OCI-LY1 (cell line): ENCODE results near the gene MAP3K20.

Experiments used
- H2AFZ ChIP-seq: fragments of 200-600 bp; sonication (generic), shearing (Covaris generic); 2 replicates; pipeline ENCODE4 v1.6.0; 2014; ENCODE audit warnings: antibody characterized with exemption, mild to moderate bottlenecking, low read length
- H3F3A ChIP-seq: fragments of 200-600 bp; sonication (generic), shearing (Covaris generic); 2 replicates; pipeline ENCODE4 v1.6.0; 2014; ENCODE audit warnings: mild to moderate bottlenecking, antibody characterized with exemption, low read length, moderate library complexity; ENCODE audit not compliant: insufficient read depth
- H3K27ac ChIP-seq: fragments of 200-600 bp; sonication (generic); 2 replicates; pipeline ENCODE4 v1.5.1; 2014; ENCODE audit warnings: low read length, mixed run types, mild to moderate bottlenecking, low read depth; ENCODE audit not compliant: poor library complexity, severe bottlenecking
- H3K27me3 ChIP-seq: fragments of 200-600 bp; sonication (generic); 2 replicates; pipeline ENCODE4 v1.6.0; 2014; ENCODE audit warnings: antibody characterized with exemption, mild to moderate bottlenecking, low read length, moderate library complexity; ENCODE audit not compliant: insufficient read depth
- H3K36me3 ChIP-seq: fragments of 200-600 bp; sonication (generic); 2 replicates; pipeline ENCODE4 v1.6.1; 2014; ENCODE audit warnings: mild to moderate bottlenecking, antibody characterized with exemption, low read length, moderate library complexity, mixed read lengths; ENCODE audit not compliant: insufficient read depth
- H3K4me1 ChIP-seq: fragments of 200-600 bp; sonication (generic); 2 replicates; pipeline ENCODE4 v1.5.1; 2014; ENCODE audit warnings: mild to moderate bottlenecking, low read length, moderate library complexity; ENCODE audit not compliant: insufficient read depth, severe bottlenecking
- H3K4me2 ChIP-seq: fragments of 200-600 bp; sonication (generic), shearing (Covaris generic); 2 replicates; pipeline ENCODE4 v1.6.1; 2014; ENCODE audit warnings: low read length
- H3K4me3 ChIP-seq: fragments of 200-600 bp; sonication (generic); 2 replicates; pipeline ENCODE4 v1.5.1; 2014; ENCODE audit warnings: low read length, low read depth, mild to moderate bottlenecking, mixed read lengths; ENCODE audit not compliant: poor library complexity, severe bottlenecking
- H3K79me2 ChIP-seq: fragments of 200-600 bp; shearing (Covaris generic); 2 replicates; pipeline ENCODE4 v1.6.1; 2016; ENCODE audit warnings: mixed run types, low read length, mixed read lengths; ENCODE audit not compliant: insufficient read depth
- H3K9ac ChIP-seq: fragments of 200-600 bp; sonication (generic), shearing (Covaris generic); 2 replicates; pipeline ENCODE4 v1.6.1; 2014; ENCODE audit warnings: mild to moderate bottlenecking, low read length, mixed read lengths
- H3K9me2 ChIP-seq: fragments of 200-600 bp; sonication (generic), shearing (Covaris generic); 2 replicates; pipeline ENCODE4 v1.6.1; 2014; ENCODE audit warnings: low read depth, mild to moderate bottlenecking, low read length, mixed read lengths
- H3K9me3 ChIP-seq: fragments of 200-600 bp; shearing (Covaris generic); 2 replicates; pipeline ENCODE4 v1.6.1; 2014; ENCODE audit warnings: low read length, mixed read lengths
- H4K20me1 ChIP-seq: fragments of 200-600 bp; sonication (generic), shearing (Covaris generic); 2 replicates; pipeline ENCODE4 v1.6.0; 2016; ENCODE audit warnings: mild to moderate bottlenecking, low read length; ENCODE audit not compliant: insufficient read depth
- EZH2 ChIP-seq: fragments of 200-600 bp; sonication (generic), shearing (Covaris generic); IDR thresholded peaks from 2 replicates; pipeline ENCODE4 v1.8.0; 2017; ENCODE audit warnings: borderline replicate concordance, mixed run types, mild to moderate bottlenecking, antibody characterized with exemption, low read length, moderate library complexity, mixed read lengths
- TF ChIP-seq, protein P1 (sequence below): fragments of 200-600 bp; sonication (generic), shearing (Covaris generic); IDR thresholded peaks from 2 replicates; pipeline ENCODE4 v1.5.1; 2017; ENCODE audit warnings: mild to moderate bottlenecking, antibody characterized with exemption, low read length, moderate library complexity, mixed read lengths

Gene MAP3K20

DNA sequence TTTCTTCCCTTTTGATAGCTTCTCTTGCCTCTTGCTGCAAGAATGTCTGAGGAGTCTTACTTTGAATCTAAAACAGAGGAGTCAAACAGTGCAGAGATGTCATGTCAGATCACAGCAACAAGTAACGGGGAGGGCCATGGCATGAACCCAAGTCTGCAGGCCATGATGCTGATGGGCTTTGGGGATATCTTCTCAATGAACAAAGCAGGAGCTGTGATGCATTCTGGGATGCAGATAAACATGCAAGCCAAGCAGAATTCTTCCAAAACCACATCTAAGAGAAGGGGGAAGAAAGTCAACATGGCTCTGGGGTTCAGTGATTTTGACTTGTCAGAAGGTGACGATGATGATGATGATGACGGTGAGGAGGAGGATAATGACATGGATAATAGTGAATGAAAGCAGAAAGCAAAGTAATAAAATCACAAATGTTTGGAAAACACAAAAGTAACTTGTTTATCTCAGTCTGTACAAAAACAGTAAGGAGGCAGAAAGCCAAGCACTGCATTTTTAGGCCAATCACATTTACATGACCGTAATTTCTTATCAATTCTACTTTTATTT lies 145.6 kb downstream of the MAP3K20 start:
- TF ChIP-seq EZH2: no peak
- TF ChIP-seq, protein P1, sequence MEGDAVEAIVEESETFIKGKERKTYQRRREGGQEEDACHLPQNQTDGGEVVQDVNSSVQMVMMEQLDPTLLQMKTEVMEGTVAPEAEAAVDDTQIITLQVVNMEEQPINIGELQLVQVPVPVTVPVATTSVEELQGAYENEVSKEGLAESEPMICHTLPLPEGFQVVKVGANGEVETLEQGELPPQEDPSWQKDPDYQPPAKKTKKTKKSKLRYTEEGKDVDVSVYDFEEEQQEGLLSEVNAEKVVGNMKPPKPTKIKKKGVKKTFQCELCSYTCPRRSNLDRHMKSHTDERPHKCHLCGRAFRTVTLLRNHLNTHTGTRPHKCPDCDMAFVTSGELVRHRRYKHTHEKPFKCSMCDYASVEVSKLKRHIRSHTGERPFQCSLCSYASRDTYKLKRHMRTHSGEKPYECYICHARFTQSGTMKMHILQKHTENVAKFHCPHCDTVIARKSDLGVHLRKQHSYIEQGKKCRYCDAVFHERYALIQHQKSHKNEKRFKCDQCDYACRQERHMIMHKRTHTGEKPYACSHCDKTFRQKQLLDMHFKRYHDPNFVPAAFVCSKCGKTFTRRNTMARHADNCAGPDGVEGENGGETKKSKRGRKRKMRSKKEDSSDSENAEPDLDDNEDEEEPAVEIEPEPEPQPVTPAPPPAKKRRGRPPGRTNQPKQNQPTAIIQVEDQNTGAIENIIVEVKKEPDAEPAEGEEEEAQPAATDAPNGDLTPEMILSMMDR: no peak
- Histone ChIP-seq H3K27me3 (0 out of 2 replicates have a peak, but pooled peaks cover 5% of the 10 kb centered on the region), H3K79me2 (no peaks in the 10 kb centered on the region), H3K4me3 (no peak overlapping the region), H3K27ac (no peak overlapping the region), H3K4me2 (no peak overlapping the region), H3K4me1 (no peaks in the 10 kb centered on the region), H4K20me1 (no peaks in the 10 kb centered on the region), H3K9ac (no peak overlapping the region), H3K9me2 (no peaks in the 10 kb centered on the region), H2AFZ (no peak overlapping the region), H3K36me3 (no peaks in the 10 kb centered on the region), H3F3A (no peaks in the 10 kb centered on the region), H3K9me3 (no peaks in the 10 kb centered on the region)

GRCh38 chr2:173221937-173222594 lies 146.4 kb downstream of the MAP3K20 start:
- Histone ChIP-seq H3K9ac (no peak overlapping the region), H2AFZ (no peak overlapping the region), H3K9me3 (no peaks in the 10 kb centered on the region), H3K4me3 (no peak overlapping the region), H3K36me3 (no peaks in the 10 kb centered on the region), H3K4me2 (no peak overlapping the region), H3K27me3 (0 out of 2 replicates have a peak, but pooled peaks cover 5% of the 10 kb centered on the region), H3K27ac (no peak overlapping the region), H3K79me2 (no peaks in the 10 kb centered on the region), H3F3A (no peaks in the 10 kb centered on the region), H3K9me2 (no peaks in the 10 kb centered on the region), H3K4me1 (no peaks in the 10 kb centered on the region), H4K20me1 (no peaks in the 10 kb centered on the region)
- TF ChIP-seq, protein P1: no peak
- no peak for TF ChIP-seq EZH2

GRCh38 chr2:173223871-173224270 lies 148.2 kb downstream of the MAP3K20 start:
- no peaks in the 10 kb centered on the region for H3K36me3 ChIP-seq
- 0 out of 2 replicates have a peak, but pooled peaks cover 5% of the 10 kb centered on the region for H3K27me3 ChIP-seq
- no peaks in the 10 kb centered on the region for H3F3A ChIP-seq
- TF ChIP-seq, protein P1: no peak
- no peak for TF ChIP-seq EZH2
- no peak overlapping the region for H2AFZ ChIP-seq
- H3K27ac ChIP-seq: no peak overlapping the region
- H3K4me2 ChIP-seq: no peak overlapping the region
- no peaks in the 10 kb centered on the region for H3K4me1 ChIP-seq
- H3K4me3 ChIP-seq: no peak overlapping the region
- no peaks in the 10 kb centered on the region for H3K79me2 ChIP-seq
- H3K9me3 ChIP-seq: no peaks in the 10 kb centered on the region
- H3K9me2 ChIP-seq: no peaks in the 10 kb centered on the region
- H4K20me1 ChIP-seq: no peaks in the 10 kb centered on the region
- H3K9ac ChIP-seq: no peak overlapping the region
